Right lobe of liver (tissue), 4 donors: ENCODE measurements around the gene CEP55.

Experiments used
- CTCF ChIP-seq, 4 donors: fragments of 200-600 bp in 3 of 4; fragments of 450-650 bp in 1 of 4; IDR thresholded peaks; one replicate each; pipeline versions ENCODE4 v1.5.1 to v1.8.0; 2016 to 2022; ENCODE audit warnings: antibody characterized with exemption in 4 of 4, mild to moderate bottlenecking in 2 of 4
- POLR2A ChIP-seq: fragments of 450-650 bp; IDR thresholded peaks from one replicate; pipeline ENCODE4 v1.6.1; 2017; ENCODE audit warnings: antibody characterized with exemption, mild to moderate bottlenecking
- donor health status: DM: no; HTN: no; CAD: no.
- donor health status: DM: no; HTN: no; CAD: no.
- donor health status: DM: no; HTN: yes; CAD: no.

GRCh38 chr10:93572606-93573005 lies 76.2 kb downstream of the CEP55 start:
- TF ChIP-seq CTCF (IDR thresholded peaks at IDR 0.05) = no peak
- TF ChIP-seq POLR2A = no peak
